H9 (cell line): ENCODE measurements around the gene SPIRE2. TPM values are rescaled to one million over a fixed set of nuclear protein-coding genes. Genes with fewer than 3 reads are reported as not detected.
A peak's percentile ranks its signal among the peaks of the same experiment; 100 is the strongest.
"Not testable (repeated sequence)": the region's sequence is repeated elsewhere in the genome, so short reads cannot be mapped to it uniquely, and the experiment has no call there.

Source experiments
- DNase-seq: peaks from one replicate; pipeline ENCODE4 v3.0.0-alpha.2; 2017
- H2AFZ ChIP-seq: one replicate; pipeline ENCODE4 v1.6.1; 2013; ENCODE audit warnings: mild to moderate bottlenecking, low read length, control low read depth, moderate library complexity
- H2AK5ac ChIP-seq: 2 replicates; pipeline ENCODE4 v1.6.1; 2013; ENCODE audit warnings: low read length, control low read depth, mixed read lengths; ENCODE audit not compliant: insufficient read length
- H2BK120ac ChIP-seq: one replicate; pipeline ENCODE4 v1.6.1; 2013; ENCODE audit warnings: low read depth, mild to moderate bottlenecking, low read length, control low read depth, inconsistent platforms; ENCODE audit not compliant: poor library complexity, severe bottlenecking
- H2BK12ac ChIP-seq: 2 replicates; pipeline ENCODE4 v1.6.1; 2013; ENCODE audit warnings: low read length, control low read depth, mixed read lengths, low read depth; ENCODE audit not compliant: insufficient read length
- H2BK15ac ChIP-seq: 2 replicates; pipeline ENCODE4 v1.6.1; 2013; ENCODE audit warnings: low read depth, low read length, control low read depth
- H2BK20ac ChIP-seq: one replicate; pipeline ENCODE4 v1.6.1; 2013; ENCODE audit warnings: low read depth, mild to moderate bottlenecking, low read length, control low read depth, inconsistent platforms; ENCODE audit not compliant: poor library complexity, severe bottlenecking
- H2BK5ac ChIP-seq: 2 replicates; pipeline ENCODE4 v1.6.1; 2013; ENCODE audit warnings: low read length, control low read depth, mixed read lengths; ENCODE audit not compliant: insufficient read length
- H3K14ac ChIP-seq: 2 replicates; pipeline ENCODE4 v1.6.1; 2013; ENCODE audit warnings: low read length, control low read depth; ENCODE audit not compliant: insufficient read depth
- H3K18ac ChIP-seq: 2 replicates; pipeline ENCODE4 v1.6.1; 2013; ENCODE audit warnings: low read depth, mild to moderate bottlenecking, mixed read lengths, low read length, control low read depth; ENCODE audit not compliant: insufficient read length
- H3K23ac ChIP-seq: 2 replicates; pipeline ENCODE4 v1.6.1; 2013; ENCODE audit warnings: low read length, control low read depth, mixed read lengths, low read depth; ENCODE audit not compliant: insufficient read length
- H3K23me2 ChIP-seq: 2 replicates; pipeline ENCODE4 v1.6.1; 2013; ENCODE audit warnings: low read depth, mild to moderate bottlenecking, mixed read lengths, low read length, control low read depth; ENCODE audit not compliant: insufficient read length, poor library complexity, severe bottlenecking
- H3K27ac ChIP-seq: 2 replicates; pipeline ENCODE4 v1.5.1; 2013; ENCODE audit warnings: low read length, control low read depth, mixed read lengths, low read depth; ENCODE audit not compliant: insufficient read length
- H3K27me3 ChIP-seq: 2 replicates; pipeline ENCODE4 v1.6.1; 2013; ENCODE audit warnings: low read length, control low read depth, inconsistent platforms; ENCODE audit not compliant: insufficient read depth
- H3K4ac ChIP-seq: 2 replicates; pipeline ENCODE4 v1.6.1; 2013; ENCODE audit warnings: low read depth, mild to moderate bottlenecking, control low read depth, inconsistent platforms, low read length, moderate library complexity
- H3K4me1 ChIP-seq: 2 replicates; pipeline ENCODE4 v1.6.1; 2013; ENCODE audit warnings: low read length, control low read depth, inconsistent platforms; ENCODE audit not compliant: insufficient read depth
- H3K4me2 ChIP-seq: 2 replicates; pipeline ENCODE4 v1.6.1; 2013; ENCODE audit warnings: low read length, control low read depth, mixed read lengths; ENCODE audit not compliant: insufficient read length, insufficient read depth
- H3K56ac ChIP-seq: 2 replicates; pipeline ENCODE4 v1.6.1; 2013; ENCODE audit warnings: low read depth, mild to moderate bottlenecking, mixed read lengths, low read length, control low read depth; ENCODE audit not compliant: insufficient read length
- H3K79me1 ChIP-seq: 2 replicates; pipeline ENCODE4 v1.6.1; 2013; ENCODE audit warnings: low read depth, mild to moderate bottlenecking, moderate library complexity, low read length, control low read depth, inconsistent platforms; ENCODE audit not compliant: insufficient read depth, poor library complexity, severe bottlenecking
- H3K79me2 ChIP-seq: 2 replicates; pipeline ENCODE4 v1.6.1; 2013; ENCODE audit warnings: low read length, control low read depth, inconsistent platforms; ENCODE audit not compliant: insufficient read depth
- H3K9ac ChIP-seq: 2 replicates; pipeline ENCODE4 v1.6.1; 2013; ENCODE audit warnings: low read length, control low read depth, mixed read lengths; ENCODE audit not compliant: insufficient read length; ENCODE audit errors: extremely low read depth
- H3K9me3 ChIP-seq: one replicate; pipeline ENCODE4 v1.6.1; 2013; ENCODE audit warnings: low read depth, low read length, inconsistent platforms; ENCODE audit not compliant: control insufficient read depth
- H3T11ph ChIP-seq: one replicate; pipeline ENCODE4 v1.6.1; 2013; ENCODE audit warnings: mild to moderate bottlenecking, low read length, control low read depth, inconsistent platforms
- H4K20me1 ChIP-seq: one replicate; pipeline ENCODE4 v1.6.1; 2013; ENCODE audit not compliant: control insufficient read depth, insufficient read length, insufficient read depth
- H4K5ac ChIP-seq: 2 replicates; pipeline ENCODE4 v1.6.1; 2013; ENCODE audit warnings: low read depth, mild to moderate bottlenecking, mixed read lengths, low read length, control low read depth; ENCODE audit not compliant: insufficient read length
- H4K8ac ChIP-seq: replicated peaks from 2 replicates; pipeline ENCODE4 v1.6.1; 2013; ENCODE audit warnings: low read length, control low read depth, mixed read lengths, low read depth; ENCODE audit not compliant: insufficient read length
- H4K91ac ChIP-seq: 2 replicates; pipeline ENCODE4 v1.6.1; 2013; ENCODE audit warnings: low read depth, mild to moderate bottlenecking, moderate library complexity, mixed read lengths, low read length, control low read depth; ENCODE audit not compliant: insufficient read length
- H3K27ac Mint-ChIP-seq, 3 experiments: 2 replicates in 2 of 3; 3 replicates in 1 of 3; pipeline ENCODE4 v1.8.0; 2020 to 2021; ENCODE audit warnings: mixed read lengths in 3 of 3, mild to moderate bottlenecking in 1 of 3, moderate library complexity in 1 of 3
- H3K27me3 Mint-ChIP-seq: 2 replicates; pipeline ENCODE4 v1.8.0; 2021; ENCODE audit warnings: low read depth, mild to moderate bottlenecking, moderate library complexity, mixed read lengths
- H3K36me3 Mint-ChIP-seq, 3 experiments: 2 replicates in 2 of 3; 3 replicates in 1 of 3; pipeline ENCODE4 v1.8.0; 2020 to 2021; ENCODE audit warnings: low read depth in 3 of 3, mixed read lengths in 3 of 3; ENCODE audit not compliant: insufficient read depth in 1 of 3
- H3K4me1 Mint-ChIP-seq, 2 experiments: 2 replicates each; pipeline ENCODE4 v1.8.0; 2020; ENCODE audit warnings: mixed read lengths in 2 of 2
- H3K4me3 Mint-ChIP-seq, 2 experiments: 2 replicates in 1 of 2; 3 replicates in 1 of 2; pipeline ENCODE4 v1.8.0; 2020 to 2021; ENCODE audit warnings: mild to moderate bottlenecking in 2 of 2, mixed read lengths in 2 of 2, moderate library complexity in 1 of 2
- H3K9me3 Mint-ChIP-seq, 2 experiments: 2 replicates in 1 of 2; 3 replicates in 1 of 2; pipeline ENCODE4 v1.8.0; 2020; ENCODE audit warnings: mild to moderate bottlenecking in 2 of 2, mixed read lengths in 2 of 2, moderate library complexity in 1 of 2
- whole genome bisulfite sequencing: extraction: QIAGEN DNeasy Blood & Tissue Kit; methylation state at CpG from one replicate; pipeline ENCODE4 v1.1.7; 2013; ENCODE audit warnings: missing lambda C conversion rate, low lambda C conversion rate, mixed read lengths; ENCODE audit not compliant: insufficient read length; ENCODE audit errors: extremely low coverage; 5-methylcytosine and 5-hydroxymethylcytosine counted together
- total RNA-seq: library from RNA; stranded (reverse); gene quantifications from 2 replicates; pipeline ENCODE4 v1.2.1, GENCODE V29; 2021
- TF ChIP-seq, protein P1 (sequence below): fragments of 200-600 bp; sonication (generic); conservative IDR thresholded peaks from 3 replicates; pipeline ENCODE4 v1.8.0; 2021; ENCODE audit warnings: antibody characterized with exemption, mild to moderate bottlenecking

The SPIRE2 gene
- total RNA-seq, 1 experiment from 2014 or later = 6.9 TPM

GRCh38 chr16:89815639-89816348 lies 12.5 kb upstream of the SPIRE2 start:
- Histone ChIP-seq H3K18ac (no peak overlapping the region), H4K20me1 (no peaks in the 10 kb centered on the region), H3K4me1 (no peaks in the 10 kb centered on the region), H2AFZ (no peak overlapping the region), H3K27me3 (no peaks in the 10 kb centered on the region), H3K23me2 (peaks cover 5% of the 10 kb centered on the region), H2AK5ac (no peak overlapping the region), H4K91ac (no peak overlapping the region), H3K79me2 (no peaks in the 10 kb centered on the region; the same call in 1 of the 2 replicates), H2BK12ac (no peak overlapping the region), H3K79me1 (no peaks in the 10 kb centered on the region), H2BK15ac (no peak overlapping the region), H2BK5ac (no peak overlapping the region), H4K8ac (no peak overlapping the region), H3K4ac (no peak overlapping the region), H3K9me3 (no peaks in the 10 kb centered on the region), H3K23ac (no peak overlapping the region), H3K56ac (no peak overlapping the region), H3K4me2 (peak overlapping the region; percentile 96), H3K14ac (no peak overlapping the region), H3T11ph (no peak overlapping the region), H4K5ac (no peak overlapping the region), H3K27ac (no peak overlapping the region), H2BK20ac (no peak overlapping the region), H2BK120ac (no peak overlapping the region), H3K9ac (peak overlapping the region; percentile 61)
- Mint-ChIP-seq H3K27me3 (no peaks in the 10 kb centered on the region), H3K27ac (no peak overlapping the region), H3K4me1 (peaks cover 11 to 17% of the 10 kb centered on the region in 2 experiments), H3K4me3 (peak overlapping the region; percentile 84 to 95), H3K9me3 (peaks cover 5 to 13% of the 10 kb centered on the region in 2 experiments; a peak in 2 of 5 replicates), H3K36me3 (peaks cover 10 to 44% (median 19%) of the 10 kb centered on the region in 3 experiments)
- TF ChIP-seq, protein P1, sequence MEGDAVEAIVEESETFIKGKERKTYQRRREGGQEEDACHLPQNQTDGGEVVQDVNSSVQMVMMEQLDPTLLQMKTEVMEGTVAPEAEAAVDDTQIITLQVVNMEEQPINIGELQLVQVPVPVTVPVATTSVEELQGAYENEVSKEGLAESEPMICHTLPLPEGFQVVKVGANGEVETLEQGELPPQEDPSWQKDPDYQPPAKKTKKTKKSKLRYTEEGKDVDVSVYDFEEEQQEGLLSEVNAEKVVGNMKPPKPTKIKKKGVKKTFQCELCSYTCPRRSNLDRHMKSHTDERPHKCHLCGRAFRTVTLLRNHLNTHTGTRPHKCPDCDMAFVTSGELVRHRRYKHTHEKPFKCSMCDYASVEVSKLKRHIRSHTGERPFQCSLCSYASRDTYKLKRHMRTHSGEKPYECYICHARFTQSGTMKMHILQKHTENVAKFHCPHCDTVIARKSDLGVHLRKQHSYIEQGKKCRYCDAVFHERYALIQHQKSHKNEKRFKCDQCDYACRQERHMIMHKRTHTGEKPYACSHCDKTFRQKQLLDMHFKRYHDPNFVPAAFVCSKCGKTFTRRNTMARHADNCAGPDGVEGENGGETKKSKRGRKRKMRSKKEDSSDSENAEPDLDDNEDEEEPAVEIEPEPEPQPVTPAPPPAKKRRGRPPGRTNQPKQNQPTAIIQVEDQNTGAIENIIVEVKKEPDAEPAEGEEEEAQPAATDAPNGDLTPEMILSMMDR = no peak
- no peak for DNase-seq
- WGBS = no CpG with 5 or more reads among the region's 65 CpGs

DNA sequence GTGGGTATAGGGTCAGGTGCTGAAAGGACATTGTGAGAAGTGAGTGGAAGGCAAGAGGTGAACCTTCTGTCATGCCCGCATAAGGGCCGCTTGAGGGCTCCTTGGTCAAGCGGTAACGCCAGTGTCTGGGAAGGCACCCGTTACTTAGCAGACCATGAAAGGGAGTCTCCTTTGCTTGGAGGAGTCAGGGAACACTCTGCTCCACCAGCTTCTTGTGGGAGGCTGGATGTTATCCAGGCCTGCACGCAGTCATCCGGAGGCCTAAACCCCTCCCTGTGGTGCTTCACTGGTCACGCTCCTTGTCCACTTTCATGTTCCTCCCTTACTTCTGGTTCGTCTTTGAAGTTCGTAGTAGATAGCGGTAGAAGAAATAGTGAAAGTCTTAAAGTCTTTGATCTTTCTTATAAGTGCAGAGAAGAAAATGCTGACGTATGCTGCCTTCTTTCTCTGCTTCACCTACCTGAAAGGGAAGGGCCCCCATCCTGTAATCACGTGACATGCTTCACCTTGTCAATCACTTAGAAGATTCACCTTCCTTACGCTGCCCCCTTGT lies 9.3 kb upstream of the SPIRE2 start:
- H2AFZ ChIP-seq, H3K14ac ChIP-seq, H3K56ac ChIP-seq, H2AK5ac ChIP-seq, H2BK15ac ChIP-seq, H3K18ac ChIP-seq, H3K79me1 ChIP-seq, H3K23me2 ChIP-seq, H3K9ac ChIP-seq, H3K27me3 ChIP-seq, H4K8ac ChIP-seq, H2BK20ac ChIP-seq, H3K9me3 ChIP-seq, H3K4me2 ChIP-seq, DNase-seq, H2BK5ac ChIP-seq, H3K27ac ChIP-seq, H4K5ac ChIP-seq, H3T11ph ChIP-seq, H3K4me1 ChIP-seq, H3K4ac ChIP-seq, H2BK12ac ChIP-seq, H3K27ac Mint-ChIP-seq, H4K91ac ChIP-seq, H3K27me3 Mint-ChIP-seq, H3K79me2 ChIP-seq, H2BK120ac ChIP-seq, H4K20me1 ChIP-seq, H3K23ac ChIP-seq: not testable (repeated sequence)
- H3K4me1 Mint-ChIP-seq = peaks cover 32 to 34% of the 10 kb centered on the region in 2 experiments
- peaks cover 3 to 34% (median 12%) of the 10 kb centered on the region in 3 experiments for H3K36me3 Mint-ChIP-seq
- H3K9me3 Mint-ChIP-seq = peaks cover 5 to 13% of the 10 kb centered on the region in 2 experiments; a peak in 2 of 5 replicates
- peak overlapping the region in 1 of 2 experiments; percentile 38; a peak in 2 of 5 replicates for H3K4me3 Mint-ChIP-seq
- WGBS = no CpG with 5 or more reads among the region's 14 CpGs
